Ovary (tissue), 9 donors: Measurements from ENCODE around the gene DOCK11. TPM values are rescaled to one million over a fixed set of nuclear protein-coding genes. Genes with fewer than 3 reads are reported as not detected.

Source experiments
- DNase-seq, 5 donors: peaks; one replicate each; pipeline ENCODE4 v3.0.0-alpha.2; 2019 to 2020
- H3K27ac ChIP-seq, 2 donors: fragments of 200-600 bp; one replicate each; pipeline versions ENCODE4 v1.5.1 to v1.8.0; 2019 to 2022
- H3K27me3 ChIP-seq: fragments of 200-600 bp; one replicate; pipeline ENCODE4 v1.8.0; 2022
- H3K36me3 ChIP-seq: fragments of 200-600 bp; sonication (generic); one replicate; pipeline ENCODE4 v1.5.1; 2019
- H3K4me1 ChIP-seq: one replicate; pipeline ENCODE4 v1.8.1; 2013; ENCODE audit warnings: mild to moderate bottlenecking, moderate library complexity; ENCODE audit not compliant: insufficient read depth
- H3K4me3 ChIP-seq: fragments of 200-600 bp; sonication (generic); one replicate; pipeline ENCODE4 v1.5.1; 2017
- H3K9me3 ChIP-seq, 2 donors: fragments of 200-600 bp in 1 of 2; sonication (generic) in 1 of 2; one replicate each; pipeline versions ENCODE4 v1.5.1 to v1.8.1; 2013 to 2019; ENCODE audit warnings: mild to moderate bottlenecking in 1 of 2, moderate library complexity in 1 of 2
- EP300 ChIP-seq: sonication (generic); formaldehyde crosslinking; IDR thresholded peaks from one replicate; pipeline ENCODE4 v1.6.1; 2017; ENCODE audit warnings: antibody characterized with exemption
- POLR2A ChIP-seq: fragments of 450-650 bp; IDR thresholded peaks from one replicate; pipeline ENCODE4 v1.6.1; 2017; ENCODE audit warnings: antibody characterized with exemption, mild to moderate bottlenecking, moderate library complexity
- WGBS, 3 donors: extraction: QIAGEN DNeasy Blood & Tissue Kit in 1 of 3; methylation state at CpG; one replicate each; pipeline versions ENCODE4 v1.1.5 to v1.1.7; 2013 to 2017; 5-methylcytosine and 5-hydroxymethylcytosine counted together
- intact Hi-C, 4 donors: fragments of 100-400 bp; cut with DNase I; formaldehyde crosslinking; loops; one replicate each; pipeline versions ENCODE4 v1.11.0 to v1.15.1; 2022 to 2023
- polyA plus RNA-seq, 2 donors: library from polyadenylated mRNA; stranded (reverse); fragments of 200-250 nt in 1 of 2; fragments of 350-450 nt in 1 of 2; fragmentation: Illumina TruSeq in 1 of 2; extraction: RNeasy Lipid Tissue Mini Kit (QIAGEN cat#74804) in 1 of 2; gene quantifications; one replicate each; pipeline ENCODE4 v1.2.3, GENCODE V29; 2013 to 2014
- total RNA-seq, 7 donors: library from RNA; depleted of rRNA in 2 of 7; stranded (reverse); fragments of >200 nt in 2 of 7; fragmentation: NEBNext Ultra II Directional in 3 of 7; extraction: Animal tissue kit (Norgen Biotek cat#: 25700) in 3 of 7; gene quantifications; one replicate each; pipeline versions ENCODE4 v1.1.0 to v1.2.4, GENCODE V29; 2016 to 2023
- TF ChIP-seq, protein P1 (sequence below), 3 donors: fragments of 450-650 bp in 2 of 3; fragments of 200-600 bp in 1 of 3; IDR thresholded peaks; one replicate each; pipeline versions ENCODE4 v1.5.1 to v1.8.0; 2016 to 2022; ENCODE audit warnings: antibody characterized with exemption in 3 of 3, mild to moderate bottlenecking in 1 of 3
- donor health status: DM: no; HTN: no; CAD: no; lungs with moderate emphysema.
- donor health status: DM: no; HTN: no; CAD: no.
- donor health status: Bipolar disorder and iron deficiency.
- donor health status: DM: yes; HTN: yes; CAD: no.
- donor health status: DM: no; HTN: no; CAD: no.
- donor health status: DM: yes; HTN: yes; CAD: no.

Gene DOCK11
- total and polyA plus RNA-seq, 9 donors, result 3.6 to 18.5 (median 6.1) TPM

DNA sequence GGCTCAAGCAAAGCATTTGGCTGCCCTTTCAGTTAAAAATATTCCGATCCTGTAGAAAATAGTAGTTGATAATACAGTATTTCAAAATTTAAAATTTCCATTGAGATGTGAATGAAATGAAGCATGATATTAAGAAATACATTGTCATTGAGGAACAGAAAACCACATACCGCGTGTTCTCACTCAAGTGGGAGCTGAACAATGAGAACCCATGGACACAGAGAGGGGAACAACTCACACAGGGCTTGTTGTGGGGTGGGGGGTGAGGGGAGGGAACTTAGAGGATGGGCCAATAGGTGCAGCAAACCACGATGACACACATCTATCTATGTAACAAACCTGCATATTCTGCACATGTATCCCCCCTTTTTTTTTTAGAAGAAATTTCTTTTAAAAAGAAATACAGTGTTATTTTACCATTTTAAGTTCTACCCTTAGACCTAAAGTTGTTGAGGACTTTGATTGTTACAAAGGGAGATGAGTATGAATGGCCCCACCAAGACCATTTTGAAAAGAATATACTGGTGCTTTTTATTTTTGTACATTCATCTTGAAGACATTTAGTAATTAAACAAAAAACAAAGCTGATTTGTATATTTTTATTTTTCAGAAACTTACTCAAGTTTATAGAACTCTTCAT, 179.8 kb downstream of the DOCK11 start:
- WGBS, 3 donors, result 86 to 87% (median 86%) methylated on average over 4 of the region's 4 CpGs
- Histone ChIP-seq H3K27ac (no peak overlapping the region), H3K36me3 (no peaks in the 10 kb centered on the region), H3K4me3 (no peak overlapping the region), H3K9me3 (no peaks in the 10 kb centered on the region), H3K4me1 (no peaks in the 10 kb centered on the region), H3K27me3 (no peaks in the 10 kb centered on the region)
- no peak for DNase-seq
- TF ChIP-seq POLR2A (no peak), EP300 (no peak)
- TF ChIP-seq, protein P1, sequence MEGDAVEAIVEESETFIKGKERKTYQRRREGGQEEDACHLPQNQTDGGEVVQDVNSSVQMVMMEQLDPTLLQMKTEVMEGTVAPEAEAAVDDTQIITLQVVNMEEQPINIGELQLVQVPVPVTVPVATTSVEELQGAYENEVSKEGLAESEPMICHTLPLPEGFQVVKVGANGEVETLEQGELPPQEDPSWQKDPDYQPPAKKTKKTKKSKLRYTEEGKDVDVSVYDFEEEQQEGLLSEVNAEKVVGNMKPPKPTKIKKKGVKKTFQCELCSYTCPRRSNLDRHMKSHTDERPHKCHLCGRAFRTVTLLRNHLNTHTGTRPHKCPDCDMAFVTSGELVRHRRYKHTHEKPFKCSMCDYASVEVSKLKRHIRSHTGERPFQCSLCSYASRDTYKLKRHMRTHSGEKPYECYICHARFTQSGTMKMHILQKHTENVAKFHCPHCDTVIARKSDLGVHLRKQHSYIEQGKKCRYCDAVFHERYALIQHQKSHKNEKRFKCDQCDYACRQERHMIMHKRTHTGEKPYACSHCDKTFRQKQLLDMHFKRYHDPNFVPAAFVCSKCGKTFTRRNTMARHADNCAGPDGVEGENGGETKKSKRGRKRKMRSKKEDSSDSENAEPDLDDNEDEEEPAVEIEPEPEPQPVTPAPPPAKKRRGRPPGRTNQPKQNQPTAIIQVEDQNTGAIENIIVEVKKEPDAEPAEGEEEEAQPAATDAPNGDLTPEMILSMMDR (IDR thresholded peaks at IDR 0.05), result no peak
- intact Hi-C loops, result no loop called here

DNA sequence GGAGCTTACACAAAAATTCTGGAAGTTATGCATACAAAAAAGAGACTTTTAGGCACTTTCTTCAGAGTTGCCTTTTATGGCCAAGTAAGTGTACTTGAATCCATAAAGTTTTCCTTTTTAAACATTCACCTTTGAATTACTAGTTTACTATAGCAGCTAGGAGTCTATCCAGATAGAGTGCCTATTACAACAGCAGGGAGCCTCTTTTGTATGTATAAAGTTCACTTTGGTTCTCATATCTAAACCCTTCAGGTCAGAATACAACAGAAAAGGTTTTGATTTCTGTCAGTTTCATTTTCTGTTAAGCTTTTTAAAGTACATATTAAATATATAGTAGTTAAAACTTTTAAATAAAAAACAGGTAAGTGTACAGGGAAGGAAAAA, 180.3 kb downstream of the DOCK11 start:
- H3K36me3 ChIP-seq, result no peaks in the 10 kb centered on the region
- no peaks in the 10 kb centered on the region for H3K4me1 ChIP-seq
- no peaks in the 10 kb centered on the region for H3K9me3 ChIP-seq
- H3K27ac ChIP-seq, result no peak overlapping the region
- H3K27me3 ChIP-seq, result no peaks in the 10 kb centered on the region
- TF ChIP-seq, protein P1 (IDR thresholded peaks at IDR 0.05), result no peak
- TF ChIP-seq POLR2A (no peak), EP300 (no peak)
- no peak for DNase-seq
- H3K4me3 ChIP-seq, result no peak overlapping the region
- intact Hi-C loops, result no loop called here

DNA sequence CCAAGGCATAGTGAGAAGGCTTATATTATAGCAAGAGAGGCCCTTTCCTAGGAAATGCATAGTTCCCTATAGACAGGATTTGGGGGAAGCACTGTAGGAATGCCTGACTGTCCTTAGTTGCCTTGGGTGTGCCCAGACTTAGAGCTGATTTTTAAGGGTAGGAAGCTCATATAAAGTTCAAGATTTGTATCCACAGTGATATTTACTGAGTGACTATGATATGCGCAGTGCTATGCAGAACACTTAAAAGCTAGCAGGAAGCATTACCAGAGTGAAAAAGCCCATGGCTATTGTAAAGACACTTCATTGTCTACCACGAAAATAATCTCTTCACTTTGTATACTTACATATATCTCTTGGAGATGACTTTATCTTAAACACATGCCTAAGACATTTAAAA, 181.7 kb downstream of the DOCK11 start:
- Histone ChIP-seq H3K27me3 (no peaks in the 10 kb centered on the region), H3K4me3 (no peak overlapping the region), H3K36me3 (no peaks in the 10 kb centered on the region), H3K4me1 (no peaks in the 10 kb centered on the region), H3K27ac (no peak overlapping the region), H3K9me3 (no peaks in the 10 kb centered on the region)
- 49 to 58% (median 57%) methylated on average over 2 of the region's 2 CpGs for WGBS, 3 donors
- intact Hi-C loops, result no loop called here
- DNase-seq, result no peak
- TF ChIP-seq, protein P1 (IDR thresholded peaks at IDR 0.05), result no peak
- TF ChIP-seq POLR2A (no peak), EP300 (no peak)

DNA sequence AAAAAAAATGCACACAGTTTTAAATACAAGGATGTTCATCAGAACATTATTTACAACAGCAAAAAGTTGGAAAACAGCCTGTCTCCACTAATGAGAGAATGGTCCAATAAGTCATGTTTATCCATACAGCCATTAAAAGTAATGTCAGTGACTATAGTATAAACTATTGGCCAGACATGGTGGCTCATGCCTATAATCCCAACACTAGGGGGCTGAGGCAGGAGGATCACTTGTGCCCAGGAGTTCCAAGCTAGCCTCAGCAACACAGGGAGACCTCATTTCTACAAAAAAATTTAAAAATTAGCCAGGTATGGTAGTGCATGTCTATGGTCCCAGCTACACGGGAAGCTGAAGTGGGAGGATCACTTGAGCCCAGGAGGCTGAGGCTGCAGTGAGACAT, 183.7 kb downstream of the DOCK11 start:
- WGBS, 3 donors, result 65 to 79% (median 67%) methylated on average over 1 of the region's 1 CpG
- H3K9me3 ChIP-seq, result no peaks in the 10 kb centered on the region
- intact Hi-C loops, result no loop called here

More for the DNA sequence above, 183.7 kb downstream of the DOCK11 start:
- TF ChIP-seq POLR2A, result no peak
- TF ChIP-seq EP300, result no peak
- TF ChIP-seq, protein P1 (IDR thresholded peaks at IDR 0.05), result no peak
- Histone ChIP-seq H3K4me1 (no peaks in the 10 kb centered on the region), H3K27me3 (no peaks in the 10 kb centered on the region), H3K36me3 (no peaks in the 10 kb centered on the region), H3K27ac (no peak overlapping the region), H3K4me3 (no peak overlapping the region)
- DNase-seq, result no peak
